ELF-1 (cell line): Measurements from ENCODE around the gene SHQ1.
"Not testable (repeated sequence)": the region's sequence is repeated elsewhere in the genome, so short reads cannot be mapped to it uniquely, and the experiment has no call there.

Experiments used
- DNase-seq: peaks from one replicate; pipeline ENCODE4 v3.0.0-alpha.2; 2016; ENCODE audit warnings: low read depth, low spot score

Gene SHQ1

GRCh38 chr3:72748659-72749058, 99.6 kb downstream of the SHQ1 start:
- DNase-seq = no peak

- no peak for DNase-seq
Observed at GRCh38 chr3:72746430-72747411, 101.5 kb downstream of the SHQ1 start.

GRCh38 chr3:72745146-72745999, 102.9 kb downstream of the SHQ1 start:
- no peak for DNase-seq

- no peak for DNase-seq
Observed at GRCh38 chr3:72744330-72744729, 103.9 kb downstream of the SHQ1 start.

GRCh38 chr3:72739531-72740466, 108.4 kb downstream of the SHQ1 start:
- no peak for DNase-seq

GRCh38 chr3:72738752-72739530, 109.3 kb downstream of the SHQ1 start:
- DNase-seq = peak; percentile 66

GRCh38 chr3:72735072-72735471, 113.2 kb downstream of the SHQ1 start:
- DNase-seq = not testable (repeated sequence)

GRCh38 chr3:72733676-72734075, 114.6 kb downstream of the SHQ1 start:
- no peak for DNase-seq

GRCh38 chr3:72732666-72733345, 115.4 kb downstream of the SHQ1 start:
- DNase-seq = not testable (repeated sequence)

GRCh38 chr3:72728958-72729467, 119.2 kb downstream of the SHQ1 start:
- peak; percentile 90 for DNase-seq

GRCh38 chr3:72728329-72728889, 119.8 kb downstream of the SHQ1 start:
- no peak for DNase-seq

GRCh38 chr3:72727726-72728125, 120.5 kb downstream of the SHQ1 start:
- no peak for DNase-seq

- no peak for DNase-seq
Observed at GRCh38 chr3:72727172-72727571, 121.1 kb downstream of the SHQ1 start.

- DNase-seq = no peak
Observed at GRCh38 chr3:72725229-72725628, 123.0 kb downstream of the SHQ1 start.

- no peak for DNase-seq
Observed at GRCh38 chr3:72724070-72724469, 124.2 kb downstream of the SHQ1 start.

- peak; percentile 43 for DNase-seq
Observed at GRCh38 chr3:72722930-72723726, 125.1 kb downstream of the SHQ1 start.

GRCh38 chr3:72721683-72722381, 126.4 kb downstream of the SHQ1 start:
- peak; percentile 63 for DNase-seq

- DNase-seq = no peak
Observed at GRCh38 chr3:72720566-72720965, 127.7 kb downstream of the SHQ1 start.
